GOT3 (cell line): Measurements from ENCODE around the gene KLK4.

Source experiments
- DNase-seq: peaks from one replicate; lab custom pipeline; 2025; ENCODE audit warnings: mixed read lengths; lab: John Stamatoyannopoulos, UW

Gene KLK4, protein sequence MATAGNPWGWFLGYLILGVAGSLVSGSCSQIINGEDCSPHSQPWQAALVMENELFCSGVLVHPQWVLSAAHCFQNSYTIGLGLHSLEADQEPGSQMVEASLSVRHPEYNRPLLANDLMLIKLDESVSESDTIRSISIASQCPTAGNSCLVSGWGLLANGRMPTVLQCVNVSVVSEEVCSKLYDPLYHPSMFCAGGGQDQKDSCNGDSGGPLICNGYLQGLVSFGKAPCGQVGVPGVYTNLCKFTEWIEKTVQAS

DNA sequence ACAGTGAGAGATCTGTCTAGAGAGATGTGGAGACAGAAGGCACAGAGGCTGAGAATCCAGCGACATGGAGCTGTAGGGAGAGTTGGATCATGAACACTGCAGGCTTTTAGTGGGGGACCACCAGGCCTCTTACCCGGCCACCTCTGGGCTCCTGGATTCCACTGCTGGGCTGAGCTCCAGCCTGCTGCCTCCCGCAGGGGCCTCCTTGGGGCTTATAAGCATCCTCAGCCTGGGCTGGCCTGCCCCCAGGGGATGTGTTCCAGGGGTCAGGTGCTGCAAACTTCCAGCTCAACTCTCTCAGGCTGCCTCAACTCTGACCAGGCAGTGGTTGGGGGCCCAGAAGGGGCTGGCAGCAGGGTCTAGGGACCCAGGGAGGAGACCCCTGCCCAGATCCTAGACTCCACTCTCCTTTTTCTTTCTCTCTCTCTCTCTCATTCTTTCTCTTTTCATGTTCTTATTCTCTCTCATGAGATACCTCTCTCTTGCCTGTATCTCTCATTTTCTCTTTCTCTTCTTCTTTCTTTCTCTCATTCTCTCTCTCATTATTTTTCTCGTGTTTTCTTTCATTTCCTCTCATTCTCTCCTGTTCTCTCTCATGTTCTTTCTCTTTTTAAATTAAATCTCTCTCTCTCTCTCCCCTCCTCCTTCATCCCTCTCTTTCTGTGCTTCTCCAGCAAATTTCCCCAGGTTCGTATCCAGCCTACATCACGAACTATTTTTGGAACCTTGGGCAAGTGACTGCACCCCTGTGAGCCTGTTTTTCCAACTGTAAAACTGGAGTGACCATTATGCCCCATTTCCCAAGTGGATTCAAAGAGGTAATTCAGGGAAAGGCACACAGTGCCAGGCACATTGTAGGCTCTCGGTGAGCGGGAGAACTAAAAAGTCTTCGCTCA, at the start of gene KLK4:
Gene KLK4 (minus strand): TSS at position 190 of the 896 bp plus-strand sequence. CDS start 657 bp downstream, outside the sequence.
- DNase-seq = no peak

DNA sequence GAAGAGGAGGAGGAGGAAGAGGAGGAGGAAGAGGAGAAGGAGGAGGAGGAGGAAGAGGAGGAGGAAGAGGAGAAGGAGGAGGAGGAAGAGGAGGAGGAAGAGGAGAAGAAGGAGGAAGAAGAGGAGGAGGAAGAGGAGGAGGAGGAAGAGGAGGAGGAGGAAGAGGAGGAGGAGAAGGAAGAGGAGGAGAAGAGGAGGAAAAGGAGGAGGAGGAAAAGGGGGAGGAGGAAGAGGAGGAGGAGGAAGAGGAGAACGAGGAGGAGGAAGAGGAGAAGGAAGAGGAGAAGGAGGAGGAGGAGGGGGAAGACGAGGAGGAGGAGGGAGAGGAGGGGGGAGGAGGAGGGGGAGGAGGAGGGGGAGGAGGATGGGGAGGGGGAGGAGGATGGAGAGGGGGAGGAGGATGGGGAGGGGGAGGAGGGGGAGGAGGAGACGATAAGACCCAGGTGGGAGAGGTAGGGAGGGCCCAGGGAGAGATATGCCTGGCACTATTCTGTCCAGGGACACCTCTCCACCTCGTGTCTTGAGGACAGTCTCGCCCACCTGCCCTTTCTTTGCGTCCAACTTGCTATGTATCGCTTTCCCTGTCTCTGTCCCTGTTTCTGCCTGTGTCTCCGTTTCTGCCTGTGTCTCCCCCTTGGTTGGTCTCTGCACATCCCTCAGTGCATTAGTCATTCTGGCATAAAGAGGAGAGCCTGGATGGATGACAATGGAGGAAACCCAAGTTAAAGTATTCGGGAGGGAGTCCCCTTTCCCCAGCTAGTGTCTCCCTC, 48.7 kb upstream of the KLK4 start:
- no peak for DNase-seq

DNA sequence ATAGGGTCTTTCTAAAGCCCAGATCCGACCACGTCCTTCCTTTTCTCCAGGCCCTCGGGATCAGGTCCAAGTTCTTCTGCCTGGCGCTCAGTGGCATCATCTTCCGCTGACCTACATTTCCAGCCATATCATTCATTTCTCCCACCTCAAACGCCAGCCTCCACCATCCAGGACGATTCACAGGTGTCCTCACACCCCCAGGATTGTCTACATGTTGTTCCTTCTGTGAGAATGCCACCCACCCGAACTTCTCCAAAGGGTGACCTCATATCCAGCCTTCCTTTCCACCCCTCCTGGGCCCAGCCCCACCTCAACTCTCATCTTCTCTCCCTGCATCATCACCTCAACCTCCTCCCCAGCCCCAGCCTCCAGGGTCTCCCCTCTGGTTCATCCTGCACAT, 46.4 kb upstream of the KLK4 start:
- no peak for DNase-seq

DNA sequence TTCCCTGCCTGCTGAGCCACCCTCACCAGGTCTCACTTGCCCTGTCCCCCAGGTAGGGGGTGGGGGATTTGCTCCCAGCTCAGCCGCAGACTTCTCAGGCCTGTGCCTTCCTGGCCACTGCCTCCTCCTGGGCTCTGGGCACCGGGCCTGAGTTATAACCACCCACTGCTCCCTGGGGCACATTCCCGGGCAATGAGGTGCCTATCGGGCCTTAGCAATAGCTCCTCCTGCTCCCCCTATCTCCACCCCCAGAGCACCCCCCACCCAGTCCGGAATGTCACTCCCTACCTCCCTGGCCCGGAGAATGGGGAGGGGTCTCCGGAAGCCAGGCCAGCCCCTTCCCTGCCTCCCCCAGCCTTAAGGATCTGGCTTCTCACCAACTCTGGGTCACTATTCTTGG, 41.7 kb upstream of the KLK4 start, which contains the start of gene KLK5:
Gene KLK5 (minus strand): TSS at position 129 of the 400 bp plus-strand sequence. CDS start 381 bp downstream, outside the sequence.
- DNase-seq = no peak

DNA sequence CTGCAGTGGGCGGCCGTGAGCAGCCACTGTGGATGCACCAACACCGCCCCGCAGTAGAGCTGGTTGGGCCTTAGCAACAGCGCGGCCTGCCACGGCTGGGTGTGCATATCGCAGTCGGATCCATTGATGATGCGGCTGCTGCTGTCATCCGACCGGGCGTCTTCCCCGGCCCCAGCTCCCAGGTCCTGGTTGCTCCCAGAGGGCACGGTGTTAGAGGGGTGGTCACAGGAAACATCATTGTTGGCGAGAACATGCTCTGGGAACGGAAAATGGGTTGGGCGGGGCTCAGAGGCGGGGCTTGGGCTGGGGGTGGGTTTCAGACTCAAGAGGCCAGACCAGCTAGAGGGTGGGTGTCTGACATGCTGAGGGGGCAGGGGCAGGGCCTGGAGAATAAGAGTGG, 38.7 kb upstream of the KLK4 start:
- DNase-seq = no peak

DNA sequence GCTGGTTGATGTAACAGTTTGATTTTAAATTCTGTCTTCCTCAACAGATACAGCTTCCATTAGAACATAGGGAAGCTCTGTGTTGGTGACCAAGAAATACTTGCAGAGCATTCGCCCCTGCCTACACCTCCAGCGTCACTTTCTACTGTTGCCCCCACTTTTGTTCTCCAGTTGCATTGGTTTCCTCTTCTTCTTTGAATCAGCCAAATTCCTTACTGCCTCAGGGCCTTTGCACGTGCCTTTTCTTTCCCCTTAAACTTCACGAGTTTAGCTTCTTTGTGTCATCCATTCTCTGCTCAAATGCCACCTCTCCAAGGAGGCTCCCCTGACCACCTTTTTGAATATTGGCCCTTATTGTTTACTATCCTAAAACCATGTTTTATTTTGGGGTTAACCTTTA, 35.9 kb upstream of the KLK4 start:
- DNase-seq = no peak

DNA sequence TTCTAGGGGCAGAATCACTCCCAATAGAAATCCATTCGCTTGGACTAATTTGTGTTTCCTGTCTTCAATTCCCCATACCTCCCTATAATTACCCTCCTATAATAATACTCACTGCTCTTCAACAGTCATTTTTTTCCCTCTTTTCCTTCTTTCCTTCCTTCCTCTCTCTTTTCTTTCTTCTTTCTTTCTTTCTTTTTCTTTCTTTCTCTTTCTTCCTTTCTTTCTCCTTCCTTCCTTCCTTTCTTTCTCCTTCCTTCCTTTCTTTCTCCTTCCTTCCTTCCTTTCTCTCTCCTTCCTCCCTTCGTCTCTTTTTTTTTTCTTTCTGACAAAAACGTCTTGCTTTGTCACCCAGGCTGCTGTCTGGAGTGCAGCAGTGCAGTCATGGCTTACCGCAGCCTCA, 33.6 kb upstream of the KLK4 start:
- DNase-seq = no peak

DNA sequence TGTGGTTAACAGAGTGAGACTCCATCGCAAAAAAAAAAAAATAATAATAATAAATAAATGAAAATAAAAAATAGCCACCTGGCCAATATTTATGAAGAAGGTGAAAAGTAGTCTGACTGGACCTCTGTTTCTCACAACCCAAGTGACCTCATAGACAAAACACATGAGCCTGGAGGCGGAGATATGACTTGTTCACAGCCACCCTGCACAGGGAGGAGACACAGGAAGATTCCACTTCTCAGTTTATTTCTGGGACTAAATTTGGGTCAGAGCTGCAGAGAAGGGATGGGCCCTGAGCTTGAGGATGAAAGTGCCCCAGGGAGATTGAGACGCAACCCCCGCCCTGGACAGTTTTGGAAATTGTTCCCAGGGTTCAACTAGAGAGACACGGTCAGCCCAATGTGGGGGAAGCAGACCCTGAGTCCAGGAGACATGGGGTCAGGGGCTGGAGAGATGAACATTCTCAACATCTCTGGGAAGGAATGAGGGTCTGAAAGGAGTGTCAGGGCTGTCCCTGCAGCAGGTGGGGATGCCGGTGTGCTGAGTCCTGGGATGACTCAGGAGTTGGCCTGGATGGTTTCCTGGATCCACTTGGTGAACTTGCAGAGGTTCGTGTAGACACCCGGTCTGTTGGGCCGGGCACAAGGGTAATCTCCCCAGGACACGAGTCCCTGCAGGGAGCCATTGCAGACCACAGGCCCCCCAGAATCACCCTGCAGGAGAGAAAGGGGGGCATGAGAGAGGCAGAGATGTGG, 32.1 kb upstream of the KLK4 start:
- no peak for DNase-seq

DNA sequence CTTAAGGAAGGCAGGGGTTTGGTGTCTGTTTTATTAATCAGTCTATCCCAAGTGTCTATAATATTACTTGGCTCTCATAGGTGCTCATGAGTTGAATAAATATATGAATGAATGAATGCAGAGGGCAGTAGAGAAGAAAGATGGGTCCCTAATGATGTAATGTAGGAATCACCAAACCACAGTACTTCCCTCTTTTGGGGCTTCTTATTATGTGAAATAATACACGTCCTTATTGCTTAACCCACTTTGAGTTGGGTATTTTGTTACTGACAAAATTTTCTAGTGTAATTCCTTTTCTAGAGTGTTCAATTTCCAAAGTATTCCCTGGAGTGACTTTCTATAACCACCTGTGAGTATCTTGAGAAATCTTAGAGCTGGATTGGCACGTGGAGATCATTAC, 28.4 kb upstream of the KLK4 start:
- DNase-seq = no peak

DNA sequence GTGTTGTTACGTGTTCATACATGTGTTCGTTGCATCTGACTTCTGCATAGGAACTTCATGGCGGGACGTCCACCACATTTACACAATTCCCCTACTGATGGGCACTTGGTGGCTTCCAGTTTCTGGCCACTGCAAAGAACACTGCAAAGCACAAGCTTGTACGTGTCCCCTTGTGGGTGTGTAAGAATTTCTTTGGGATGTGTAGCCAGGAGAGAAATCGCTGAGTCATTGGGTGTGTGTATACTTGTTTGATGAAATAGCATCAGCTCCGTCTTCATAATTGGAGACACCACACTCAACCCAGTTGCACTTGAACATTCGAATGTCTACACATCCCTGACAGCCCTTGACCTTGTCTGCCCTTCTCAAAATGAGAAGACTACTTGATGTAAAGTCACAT, 22.4 kb upstream of the KLK4 start:
- DNase-seq = no peak

DNA sequence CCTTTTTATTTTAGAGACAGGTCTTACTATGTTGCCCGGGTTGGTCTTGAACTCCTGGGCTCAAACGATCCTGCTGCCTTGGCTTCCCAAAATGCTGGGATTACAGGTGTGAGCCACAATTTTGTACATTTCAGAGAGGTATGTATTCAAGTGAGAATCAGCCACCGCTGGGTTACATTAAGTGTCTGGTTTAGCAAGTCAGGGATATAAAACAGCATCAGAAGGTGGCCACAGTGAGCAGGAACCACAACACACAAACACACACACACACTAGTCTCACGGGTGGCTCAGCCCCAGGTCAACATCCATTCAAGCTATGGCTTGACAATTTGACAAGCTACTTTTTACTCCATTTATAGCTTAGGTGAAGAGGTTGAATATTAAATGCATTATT, 21.5 kb upstream of the KLK4 start:
- DNase-seq = no peak

DNA sequence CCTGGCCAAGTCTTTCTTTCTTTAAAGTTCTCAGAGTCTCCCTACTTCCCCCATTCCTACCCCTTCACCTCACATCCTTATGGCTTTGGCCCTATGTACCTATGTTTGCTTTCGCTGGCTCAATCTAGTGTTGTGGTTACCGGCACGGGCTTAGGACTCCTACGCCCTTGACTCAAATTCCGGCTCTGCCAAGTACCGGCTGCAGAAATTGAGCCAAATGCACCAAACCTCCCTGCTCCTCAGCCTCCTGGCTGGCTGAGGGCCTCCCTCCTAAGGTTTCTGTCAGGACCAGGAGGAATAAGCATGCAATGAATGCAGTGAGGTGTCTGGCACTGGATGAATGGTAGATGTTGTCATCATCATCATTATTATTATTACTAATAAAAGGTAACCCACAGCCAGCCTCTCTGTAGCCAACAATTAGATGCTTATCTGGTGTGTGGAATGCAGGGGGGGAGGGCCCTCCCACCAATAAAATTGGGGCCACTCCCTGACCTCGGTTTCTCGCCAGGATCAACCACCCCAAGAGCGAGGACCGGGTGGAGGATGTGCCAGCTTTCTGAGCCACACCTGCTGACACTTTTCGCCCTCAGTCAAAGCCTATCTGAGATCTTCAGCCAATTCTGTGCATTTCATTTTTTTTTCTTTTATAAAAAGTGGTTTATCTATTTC, 21.0 kb upstream of the KLK4 start:
- no peak for DNase-seq

DNA sequence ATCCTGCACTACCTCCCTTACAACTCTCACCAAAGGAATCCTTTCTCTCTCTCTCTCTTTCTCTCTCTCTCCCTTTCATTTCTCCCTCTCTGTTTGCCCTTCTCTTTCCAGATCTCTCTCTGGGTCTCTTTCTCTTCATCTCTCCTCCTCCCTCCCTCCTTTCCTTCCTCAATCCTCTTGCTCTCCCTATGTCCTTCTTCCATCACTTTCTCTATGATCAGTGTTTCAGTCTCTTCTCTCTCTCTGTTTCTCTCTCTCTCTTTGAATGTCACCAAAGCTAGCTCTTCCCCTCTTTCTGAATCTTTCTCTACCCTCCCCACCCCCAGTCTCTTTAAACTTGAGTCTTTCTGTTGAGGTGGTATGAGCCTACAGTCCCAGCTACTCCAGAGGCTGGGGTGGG, 19.8 kb upstream of the KLK4 start:
- no peak for DNase-seq

DNA sequence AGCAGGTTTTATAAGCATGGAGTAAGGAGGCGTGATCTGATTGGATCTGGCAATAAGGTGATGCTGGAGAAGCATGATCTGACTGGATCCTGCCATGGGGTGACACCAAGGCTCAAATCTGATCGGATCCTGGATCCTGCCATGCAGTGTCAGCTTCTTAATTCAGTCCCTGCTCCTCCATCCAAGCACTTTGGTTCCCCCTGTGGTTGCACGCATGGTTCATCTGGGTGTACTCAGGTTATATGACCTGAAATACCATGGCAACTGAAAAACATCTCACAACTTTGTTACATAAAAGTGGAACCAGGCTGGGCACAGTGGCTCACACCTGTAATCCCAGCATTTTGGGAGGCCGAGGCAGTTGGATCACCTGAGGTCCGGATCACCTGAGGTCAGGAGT, 17.6 kb upstream of the KLK4 start:
- no peak for DNase-seq

DNA sequence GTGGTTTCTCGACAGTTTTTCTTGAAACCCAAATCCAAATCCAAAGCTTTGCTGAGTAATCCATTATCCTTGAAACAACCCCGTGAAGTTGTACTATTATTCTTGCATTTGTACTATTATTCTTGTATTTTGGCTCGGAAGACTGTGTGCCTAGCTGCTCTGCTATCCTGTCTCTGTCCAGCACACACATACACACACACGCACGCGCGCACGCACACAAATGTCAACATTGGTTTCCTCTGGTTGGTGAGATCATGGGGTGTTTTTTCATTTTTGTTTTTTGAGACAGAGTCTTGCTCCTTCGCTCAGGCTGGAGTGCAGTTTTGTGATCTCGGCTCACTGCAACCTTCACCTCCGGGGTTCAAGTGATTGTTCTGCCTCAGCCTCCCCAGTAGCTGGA, 14.9 kb upstream of the KLK4 start:
- DNase-seq = no peak

DNA sequence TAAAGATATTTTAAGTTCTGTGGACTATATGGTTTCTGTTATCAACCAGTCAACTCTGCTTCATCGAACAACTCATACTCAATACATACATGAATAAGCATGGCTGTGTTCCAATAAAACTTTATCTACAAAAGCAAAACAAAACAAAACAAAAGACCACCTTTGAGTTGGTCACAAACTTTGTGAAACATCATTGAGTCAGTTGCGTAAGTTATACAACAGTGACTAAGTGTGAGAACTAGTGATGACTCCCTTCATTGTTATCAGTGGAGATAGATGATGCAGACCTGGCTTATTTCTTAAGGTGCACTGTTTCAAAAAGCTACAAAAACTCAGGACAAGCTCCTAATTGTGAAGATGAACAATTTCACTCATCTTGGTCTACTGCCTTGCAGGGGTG, 14.5 kb upstream of the KLK4 start:
- no peak for DNase-seq

DNA sequence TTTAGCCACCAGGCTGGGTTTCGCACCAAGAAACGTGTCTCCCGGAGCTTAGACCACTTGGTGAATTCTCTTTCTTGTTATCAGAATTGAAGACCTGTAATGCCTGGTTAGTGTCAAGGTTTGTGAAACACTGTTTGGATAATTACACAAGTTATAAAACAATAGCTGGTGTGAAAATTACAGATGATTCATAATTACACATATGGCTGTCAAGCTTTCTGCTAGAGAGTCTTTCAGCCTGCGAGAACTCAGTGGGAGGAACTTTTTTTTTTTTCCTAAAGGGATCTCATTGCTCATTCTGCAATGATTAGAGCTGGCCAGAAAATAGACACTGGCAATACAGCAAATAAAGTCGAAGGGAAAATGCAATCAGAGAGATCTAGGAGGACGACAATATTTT, 13.4 kb upstream of the KLK4 start:
- DNase-seq = no peak

DNA sequence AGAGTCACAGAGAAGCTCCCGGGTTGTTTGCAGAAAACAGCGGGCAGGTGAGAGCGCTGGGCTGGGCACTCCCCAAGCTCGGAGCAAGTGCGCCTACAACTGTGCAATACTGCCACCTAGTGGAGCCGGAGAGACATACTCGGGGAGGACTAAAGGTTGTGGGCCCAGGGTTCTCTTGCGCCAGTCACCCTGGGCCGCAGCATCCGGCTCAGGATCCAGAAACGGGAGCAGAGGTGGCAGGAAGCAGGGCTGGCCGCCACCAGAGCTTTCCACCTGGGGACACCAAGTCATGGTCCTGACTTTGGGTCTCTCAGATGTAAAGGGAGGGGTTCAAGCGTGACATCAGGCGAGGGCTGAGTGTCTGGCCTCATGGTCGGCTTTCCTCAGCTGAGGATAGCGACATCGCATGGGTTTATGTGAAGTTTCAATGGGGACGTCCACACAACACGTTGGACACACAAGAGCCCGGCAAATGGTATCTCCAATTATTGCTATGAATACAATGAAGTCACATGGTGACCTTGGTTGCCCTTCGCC, 11.2 kb upstream of the KLK4 start:
- DNase-seq = no peak

DNA sequence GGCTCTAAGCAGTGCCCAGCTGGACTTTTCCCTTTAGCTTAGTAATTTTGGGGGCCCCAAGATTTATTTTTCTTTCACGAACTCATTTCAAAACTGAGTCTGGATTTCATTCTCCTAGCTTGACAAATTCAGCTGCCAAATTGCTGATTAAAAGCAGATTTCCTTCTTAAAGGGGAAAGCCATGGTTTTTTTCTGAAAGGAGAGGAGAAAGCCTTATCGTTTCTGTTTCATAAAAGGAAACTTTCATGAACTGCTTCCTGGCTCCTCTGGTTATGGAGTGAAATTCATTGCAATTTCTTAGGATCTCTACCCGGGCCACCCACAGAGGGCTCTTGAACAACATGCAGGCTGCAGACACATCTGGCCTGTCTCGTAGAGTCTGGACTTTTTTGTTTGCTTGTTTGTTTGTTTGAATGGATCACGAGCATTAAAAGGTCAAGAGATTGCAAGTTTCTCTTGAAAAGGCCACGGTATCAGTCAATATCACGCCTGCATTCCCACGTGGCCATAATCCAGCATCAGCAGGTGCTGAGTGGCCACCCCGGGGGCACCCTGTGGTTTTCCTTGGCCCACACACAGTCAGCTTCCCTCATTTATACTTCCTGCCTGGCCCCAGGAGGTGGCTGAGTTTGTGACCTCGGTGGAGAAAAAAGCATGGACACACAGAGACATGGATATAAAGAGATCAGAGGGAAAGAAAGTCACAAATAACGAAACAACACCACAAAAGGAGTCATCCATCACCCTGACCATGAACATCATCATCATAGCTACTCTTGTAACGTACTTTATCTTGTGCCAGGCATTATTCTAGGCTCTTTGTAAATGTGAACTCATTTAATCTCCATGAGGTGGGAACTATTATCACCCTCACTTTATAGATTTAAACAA, 10.5 kb upstream of the KLK4 start:
- DNase-seq = no peak

DNA sequence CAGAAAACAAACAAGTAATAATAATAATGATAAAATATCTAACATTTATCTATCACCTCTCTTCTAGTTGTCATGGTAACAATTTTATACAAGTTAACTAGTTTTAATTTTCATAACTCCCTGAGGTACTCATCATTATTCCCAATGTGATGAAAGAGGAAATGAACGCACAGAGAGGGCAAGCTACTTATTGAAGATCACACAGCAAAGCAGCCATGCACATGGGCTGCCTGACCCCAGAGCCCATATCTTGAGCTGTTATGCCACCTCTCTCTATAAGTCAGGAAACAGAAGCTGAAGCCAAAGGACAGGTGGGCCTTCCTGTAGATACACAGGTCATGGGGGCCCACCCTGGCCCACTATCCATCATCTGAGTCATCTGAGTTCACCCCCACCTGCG, 4.9 kb upstream of the KLK4 start:
- DNase-seq = no peak
